Activated CD4-positive, CD25-positive, alpha-beta regulatory T cell (primary cell): Measurements from ENCODE around the gene AHNAK2.

Experiments
- DNase-seq, 4 experiments: peaks; one replicate each; lab custom pipeline; 2025; lab: John Stamatoyannopoulos, UW

AHNAK2 gene

DNA sequence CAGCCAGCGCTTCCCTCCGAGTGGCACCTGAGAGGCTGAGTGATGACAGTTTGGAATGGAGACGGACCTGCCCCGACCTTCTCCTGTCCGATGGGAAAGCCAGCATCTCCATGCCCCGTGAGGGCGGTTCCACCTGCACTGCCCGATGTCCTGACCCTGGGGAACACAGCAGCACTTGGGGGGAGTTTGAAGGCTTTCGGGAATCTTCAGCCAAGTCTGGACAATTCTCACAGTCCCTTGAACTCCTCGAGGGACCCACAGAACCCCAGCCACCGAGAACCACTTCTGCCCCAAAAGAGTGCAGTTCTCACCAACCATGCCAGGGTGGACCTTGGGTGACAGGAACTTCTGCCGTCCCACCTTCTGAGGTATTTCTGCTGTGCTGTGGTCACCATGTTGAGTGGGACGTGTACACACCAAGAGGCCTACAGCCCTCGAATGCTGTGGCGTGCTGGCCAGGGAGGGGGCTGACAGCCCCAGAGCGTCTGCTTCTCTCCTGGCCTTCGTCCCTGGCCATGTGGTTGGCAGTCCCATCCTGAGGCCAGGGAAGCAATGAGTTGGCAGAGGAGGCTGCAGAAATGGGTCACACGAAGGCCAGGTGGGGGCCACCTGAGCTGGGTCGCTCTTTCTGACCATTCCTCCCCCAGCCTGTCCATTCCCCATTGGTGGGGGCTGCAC is 8.5 kb upstream of the AHNAK2 start:
- DNase-seq: no peak

- DNase-seq: peak; percentile 75 to 87 (median 80)
Observed at GRCh38 chr14:104985675-104986486, 7.7 kb upstream of the AHNAK2 start, which contains the start of gene CLBA1. Gene CLBA1, plus strand, starts transcription at chr14:104985788. Its CDS starts 644 bp downstream, at chr14:104986432.

GRCh38 chr14:104984056-104984894 is 6.1 kb upstream of the AHNAK2 start:
- DNase-seq: no peak

DNA sequence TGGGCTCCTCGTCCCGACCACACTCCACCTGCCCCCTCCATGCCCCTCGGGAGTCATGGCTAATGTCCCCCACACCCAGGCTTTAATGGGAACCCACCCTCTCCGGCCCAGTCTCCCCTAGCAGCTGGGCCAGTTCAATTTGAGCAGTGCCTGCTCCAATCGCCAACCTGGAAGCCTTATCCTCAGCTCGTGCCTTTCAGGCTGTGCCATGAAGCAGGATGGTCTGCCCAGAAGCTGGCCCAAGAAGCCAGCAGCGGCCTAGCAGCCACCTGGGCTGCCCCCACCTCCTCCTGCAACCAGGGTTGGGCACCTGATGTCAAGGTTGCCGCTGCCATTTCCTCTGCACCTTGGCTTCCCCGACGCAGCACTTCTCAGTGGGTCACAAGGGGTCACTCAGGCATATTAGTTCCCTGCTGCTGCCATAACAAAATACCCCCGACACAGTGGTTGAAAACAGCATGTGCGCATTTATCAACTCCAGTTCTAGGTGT is 5.1 kb upstream of the AHNAK2 start:
- no peak for DNase-seq

- DNase-seq: no peak
Observed at GRCh38 chr14:104982548-104983230, 4.5 kb upstream of the AHNAK2 start.

GRCh38 chr14:104981699-104982541 is 3.7 kb upstream of the AHNAK2 start:
- no peak for DNase-seq

GRCh38 chr14:104980611-104981531 is 2.7 kb upstream of the AHNAK2 start:
- DNase-seq: no peak

DNA sequence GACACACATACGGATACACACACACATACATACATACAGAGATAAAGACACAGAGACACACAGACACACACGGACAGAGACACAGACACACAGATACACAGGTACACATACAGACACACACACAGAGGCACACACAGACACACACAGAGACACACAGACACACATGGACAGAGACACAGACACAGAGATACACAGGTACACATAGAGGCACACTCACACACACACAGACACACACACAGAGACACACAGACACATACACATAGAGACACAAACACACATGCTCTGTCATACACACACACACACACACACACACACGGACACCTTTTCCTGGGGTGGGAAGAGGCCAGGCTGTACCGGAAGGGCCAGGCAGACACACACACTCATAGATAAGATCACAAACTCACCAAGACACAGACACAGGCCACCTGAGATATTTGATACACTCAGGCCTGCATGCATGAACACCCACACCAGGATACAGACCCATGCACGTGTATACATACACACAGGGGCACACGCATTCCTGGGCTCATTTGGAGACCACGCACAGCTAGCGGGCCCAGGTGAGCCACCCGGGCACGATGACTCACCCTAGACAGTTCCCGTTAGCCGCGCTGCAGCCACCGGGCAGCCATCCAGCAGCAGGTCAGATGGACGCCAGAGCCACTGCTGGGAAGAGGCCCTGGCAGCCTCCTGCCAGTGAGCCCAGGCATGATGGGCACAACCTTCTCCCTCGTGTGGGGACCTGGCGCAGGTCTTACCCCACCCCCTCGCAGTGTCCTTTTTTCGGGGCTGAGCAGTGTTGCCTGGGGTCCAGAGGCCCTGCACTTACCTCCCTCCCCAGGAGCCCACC is 1.8 kb upstream of the AHNAK2 start:
- DNase-seq: no peak

DNA sequence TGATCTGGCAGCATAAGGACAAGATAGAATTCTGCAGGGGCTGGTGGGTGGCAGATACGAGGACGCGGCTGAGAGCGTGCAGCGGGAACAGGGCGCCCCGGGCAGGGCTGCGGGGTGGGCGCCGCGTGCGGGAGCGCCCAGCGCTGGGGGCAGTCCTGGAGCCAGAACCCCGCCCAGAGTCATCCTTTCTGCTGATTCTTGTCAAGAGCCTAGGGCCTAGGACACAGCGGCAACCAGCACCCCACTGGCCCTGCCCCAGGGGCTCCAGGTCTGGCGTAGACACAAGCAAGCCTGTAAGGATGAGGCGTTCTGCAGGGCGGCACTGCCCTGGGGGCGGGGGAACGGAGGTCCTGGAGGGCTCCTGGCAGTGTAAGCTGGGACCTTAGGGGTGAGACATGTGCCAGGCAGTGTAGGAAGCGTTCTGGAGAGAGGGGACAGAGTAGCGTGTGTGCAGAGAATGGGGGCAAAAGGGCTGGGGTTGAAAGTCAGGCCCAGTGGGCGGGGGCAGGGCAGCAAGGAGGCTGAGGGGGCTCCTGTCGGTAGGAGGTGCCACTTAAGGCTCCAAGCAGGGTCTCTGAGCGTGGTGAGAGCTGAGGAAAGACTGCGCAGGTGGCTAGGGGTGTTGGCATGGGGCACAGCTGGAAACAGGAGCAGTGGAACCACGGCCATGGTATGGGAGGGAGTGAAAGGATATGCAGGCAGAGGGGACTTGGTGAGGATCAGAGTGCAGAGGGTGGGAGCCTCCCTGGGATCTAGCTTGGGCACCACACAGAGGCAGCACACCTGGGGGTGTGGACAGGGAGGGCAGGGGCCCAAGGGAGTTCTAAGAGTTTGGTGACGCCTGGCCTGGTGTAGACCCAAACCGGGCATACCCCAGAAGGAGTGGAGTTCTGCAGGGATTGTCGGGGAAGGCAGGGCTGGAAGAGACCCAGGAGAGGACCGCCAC is 845 bp upstream of the AHNAK2 start:
- DNase-seq: no peak

DNA sequence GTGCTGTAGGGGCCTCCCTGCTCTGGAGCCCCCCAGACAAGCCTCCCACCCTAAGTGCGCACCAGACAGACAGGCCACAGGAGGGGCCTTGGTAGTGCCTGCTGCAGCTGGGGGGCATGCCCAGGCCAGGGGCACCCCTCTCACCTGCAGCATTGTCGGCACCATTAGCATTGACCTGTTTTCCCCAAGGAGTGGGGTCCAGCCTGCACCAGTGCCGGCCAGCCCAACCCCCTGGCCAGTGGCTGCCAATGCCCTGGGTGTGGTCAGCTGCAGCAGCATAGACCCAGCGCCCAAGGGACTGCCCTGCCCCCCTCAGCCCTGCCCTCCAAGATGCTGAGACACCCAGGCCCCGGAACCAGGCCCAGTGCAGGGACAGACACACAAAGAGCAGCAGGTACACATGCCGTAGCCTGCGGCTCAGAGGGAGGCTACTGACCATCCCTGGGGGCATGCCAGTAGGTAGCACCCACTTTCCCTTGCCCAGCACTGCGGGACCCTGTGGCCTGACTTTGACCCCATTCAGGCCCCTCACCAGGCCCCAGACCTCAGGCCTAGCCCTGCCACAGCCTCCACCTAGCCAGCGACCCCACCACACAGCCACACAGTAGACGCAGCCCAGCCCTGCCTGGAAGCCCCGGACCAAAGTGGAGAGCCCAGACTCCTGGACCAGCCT is 1.0 kb downstream of the AHNAK2 start:
- DNase-seq: no peak

GRCh38 chr14:104976198-104977007 is 1.8 kb downstream of the AHNAK2 start:
- peak; percentile 78 to 90 (median 82) for DNase-seq

GRCh38 chr14:104975481-104976197 is 2.5 kb downstream of the AHNAK2 start:
- DNase-seq: no peak

DNA sequence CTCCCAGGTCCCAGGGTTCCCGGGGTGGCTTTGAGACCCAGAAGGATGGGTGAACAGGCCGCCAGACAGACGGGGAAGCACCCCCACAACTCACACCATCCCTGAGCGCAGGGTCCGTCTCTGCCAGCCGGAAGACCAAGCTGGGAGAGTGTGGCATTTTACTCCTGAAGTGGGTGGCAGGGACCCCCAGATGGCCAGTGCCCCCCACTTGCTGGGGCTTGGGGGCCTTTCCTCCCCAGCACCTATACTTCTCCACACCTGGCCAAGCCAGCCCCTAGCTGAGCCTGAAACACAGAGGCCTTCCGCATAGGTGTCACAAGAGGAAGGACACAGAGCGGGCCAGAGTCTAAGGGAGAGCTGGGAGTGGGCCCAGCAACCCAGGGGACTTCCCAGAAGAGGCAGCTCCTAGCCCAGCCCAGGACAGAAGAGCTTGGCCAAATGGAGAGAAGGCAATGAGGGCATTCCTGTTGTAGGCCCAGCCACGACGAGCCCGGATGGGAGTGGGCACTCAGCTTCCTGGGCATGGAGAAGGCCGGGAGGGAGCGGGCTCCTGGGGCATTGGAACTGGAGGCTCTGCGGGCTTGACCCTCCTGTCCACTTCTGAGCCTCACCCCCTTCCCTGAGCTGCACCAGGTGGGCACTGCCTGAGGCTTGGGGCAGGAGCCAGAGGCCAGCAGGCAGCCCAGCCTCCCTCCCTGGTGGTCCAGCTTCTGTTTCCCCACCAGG is 3.3 kb downstream of the AHNAK2 start:
- no peak for DNase-seq

DNA sequence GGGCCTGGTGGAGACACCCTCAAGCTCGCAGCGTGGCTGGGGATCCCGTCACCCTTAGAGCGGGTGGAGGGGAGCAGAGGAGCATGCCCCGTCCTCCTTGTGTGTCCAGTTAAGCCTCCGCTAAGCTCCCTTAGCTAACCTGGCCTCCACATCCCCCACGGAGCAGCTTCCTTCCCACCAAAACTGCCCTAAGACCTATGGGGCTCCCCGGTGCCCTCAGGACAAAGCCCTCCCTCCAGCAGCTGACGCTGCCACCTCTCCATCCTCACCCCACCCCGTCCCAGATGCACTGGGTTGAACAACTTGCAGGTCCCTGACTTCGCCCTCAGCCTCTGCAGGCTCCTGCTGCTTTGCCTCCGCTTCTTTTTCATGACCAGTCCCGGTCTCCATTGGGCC is 4.0 kb downstream of the AHNAK2 start:
- no peak for DNase-seq
